ENCODE data around the gene RNU4-1. TPM values are rescaled to one million over a fixed set of nuclear protein-coding genes. Genes with fewer than 3 reads are reported as not detected.

RNU4-1 gene
- total RNA-seq, 2 experiments from 2014 or later = under 0.01 to 3,289 TPM

DNA sequence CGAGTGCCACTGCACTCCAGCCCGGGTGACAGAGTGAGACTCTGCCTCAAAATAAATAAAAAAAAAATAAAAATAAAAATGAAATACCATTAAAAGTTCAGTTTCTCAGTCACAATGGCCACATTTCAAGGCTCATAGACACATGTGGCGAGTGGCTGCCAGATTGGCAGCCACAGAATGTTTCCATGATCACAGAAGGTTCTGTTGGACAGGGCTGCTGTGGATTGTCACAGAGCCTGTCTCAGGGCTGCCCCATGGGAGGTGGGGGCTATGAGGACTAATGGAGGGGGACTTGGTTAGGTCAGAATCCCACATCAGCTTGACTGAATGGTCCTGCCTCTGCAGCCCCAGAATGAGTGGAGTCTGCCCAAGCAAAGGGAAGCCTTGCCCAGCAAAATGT lies 38.4 kb upstream of the RNU4-1 start:
- BruUV-seq (replicated peaks) = no TSS peak
- no peaks in the 10 kb centered on the region for H3K36me3 ChIP-seq (ENCODE audit: insufficient read depth, low read length)
- no peaks in the 10 kb centered on the region for H3K9me2 ChIP-seq (ENCODE audit: insufficient read depth, low read length)
- H3K4me1 ChIP-seq (ENCODE audit: insufficient read depth, low read length, poor library complexity, severe bottlenecking) = no peaks in the 10 kb centered on the region
- H3K9me3 ChIP-seq (ENCODE audit: low read length) = peaks cover 3% of the 10 kb centered on the region; the same call in 1 of the 2 replicates
- no peak overlapping the region for H3K27ac ChIP-seq (ENCODE audit: low read depth, low read length, poor library complexity, severe bottlenecking)
- TF ChIP-seq, protein P1, sequence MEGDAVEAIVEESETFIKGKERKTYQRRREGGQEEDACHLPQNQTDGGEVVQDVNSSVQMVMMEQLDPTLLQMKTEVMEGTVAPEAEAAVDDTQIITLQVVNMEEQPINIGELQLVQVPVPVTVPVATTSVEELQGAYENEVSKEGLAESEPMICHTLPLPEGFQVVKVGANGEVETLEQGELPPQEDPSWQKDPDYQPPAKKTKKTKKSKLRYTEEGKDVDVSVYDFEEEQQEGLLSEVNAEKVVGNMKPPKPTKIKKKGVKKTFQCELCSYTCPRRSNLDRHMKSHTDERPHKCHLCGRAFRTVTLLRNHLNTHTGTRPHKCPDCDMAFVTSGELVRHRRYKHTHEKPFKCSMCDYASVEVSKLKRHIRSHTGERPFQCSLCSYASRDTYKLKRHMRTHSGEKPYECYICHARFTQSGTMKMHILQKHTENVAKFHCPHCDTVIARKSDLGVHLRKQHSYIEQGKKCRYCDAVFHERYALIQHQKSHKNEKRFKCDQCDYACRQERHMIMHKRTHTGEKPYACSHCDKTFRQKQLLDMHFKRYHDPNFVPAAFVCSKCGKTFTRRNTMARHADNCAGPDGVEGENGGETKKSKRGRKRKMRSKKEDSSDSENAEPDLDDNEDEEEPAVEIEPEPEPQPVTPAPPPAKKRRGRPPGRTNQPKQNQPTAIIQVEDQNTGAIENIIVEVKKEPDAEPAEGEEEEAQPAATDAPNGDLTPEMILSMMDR (conservative IDR thresholded peaks at IDR 0.05; ENCODE audit: low read length) = no peak
- no peak for TF ChIP-seq EZH2phosphoT487 (IDR thresholded peaks at IDR 0.05; ENCODE audit: borderline replicate concordance, low read depth, low read length)
- H2AFZ ChIP-seq (ENCODE audit: low read length) = no peak overlapping the region
- POLR2A ChIA-PET = no interaction called here
- no peak for DNase-seq (ENCODE audit: low spot score)
- CTCF ChIA-PET (ENCODE audit: unreplicated experiment) = no interaction called here
- H3K79me2 ChIP-seq (ENCODE audit: insufficient read depth, low read depth, low read length) = no peaks in the 10 kb centered on the region
- no peak overlapping the region for H3K4me3 ChIP-seq (ENCODE audit: low read depth, low read length, poor library complexity, severe bottlenecking)
- intact Hi-C loops (cut with micrococcal nuclease; ENCODE audit: unreplicated experiment) = no loop called here
- H4K20me1 ChIP-seq (ENCODE audit: insufficient read depth, low read length) = no peaks in the 10 kb centered on the region
- H3K4me2 ChIP-seq (ENCODE audit: low read length) = no peak overlapping the region

DNA sequence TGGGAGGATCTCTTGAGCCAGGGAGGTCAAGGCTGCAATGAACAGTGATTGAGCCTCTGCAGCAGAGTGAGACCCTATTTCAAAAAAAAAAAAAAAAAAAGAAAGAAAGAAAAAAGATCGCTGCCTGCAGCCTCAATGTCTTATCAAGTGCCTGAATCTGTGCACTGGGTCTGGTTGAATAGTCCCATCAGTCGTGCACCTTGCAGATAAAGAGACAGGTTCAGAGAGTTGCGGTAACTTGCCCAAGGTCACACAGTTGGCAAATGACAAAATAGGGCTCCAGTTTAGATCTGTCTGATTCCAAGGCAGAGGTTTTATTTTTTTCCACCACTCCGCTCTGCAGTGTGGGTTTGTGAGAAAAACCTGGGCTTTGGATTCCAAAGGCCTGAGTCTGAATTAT lies 35.2 kb upstream of the RNU4-1 start:
- CTCF ChIA-PET (ENCODE audit: unreplicated experiment) = no interaction called here
- Histone ChIP-seq H3K27ac (ENCODE audit: low read depth, low read length, poor library complexity, severe bottlenecking) (no peak overlapping the region), H3K9me3 (ENCODE audit: low read length) (no peaks in the 10 kb centered on the region), H3K36me3 (ENCODE audit: insufficient read depth, low read length) (no peaks in the 10 kb centered on the region), H3K4me1 (ENCODE audit: insufficient read depth, low read length, poor library complexity, severe bottlenecking) (peaks cover 4% of the 10 kb centered on the region), H3K79me2 (ENCODE audit: insufficient read depth, low read depth, low read length) (no peaks in the 10 kb centered on the region), H3K4me2 (ENCODE audit: low read length) (no peak overlapping the region), H4K20me1 (ENCODE audit: insufficient read depth, low read length) (no peaks in the 10 kb centered on the region), H2AFZ (ENCODE audit: low read length) (no peak overlapping the region), H3K9me2 (ENCODE audit: insufficient read depth, low read length) (no peaks in the 10 kb centered on the region), H3K4me3 (ENCODE audit: low read depth, low read length, poor library complexity, severe bottlenecking) (no peak overlapping the region)
- no peak for TF ChIP-seq EZH2phosphoT487 (IDR thresholded peaks at IDR 0.05; ENCODE audit: borderline replicate concordance, low read depth, low read length)
- TF ChIP-seq, protein P1 (conservative IDR thresholded peaks at IDR 0.05; ENCODE audit: low read length) = no peak
- no TSS peak for BruUV-seq (replicated peaks)
- POLR2A ChIA-PET = interaction anchor here (0.7 kb wide), 1 partner anchor 15 kb away, joined by 6 read pairs; no protein-coding TSS in a partner anchor
- no peak for DNase-seq (ENCODE audit: low spot score)
- intact Hi-C loops (cut with micrococcal nuclease; ENCODE audit: unreplicated experiment) = no loop called here

DNA sequence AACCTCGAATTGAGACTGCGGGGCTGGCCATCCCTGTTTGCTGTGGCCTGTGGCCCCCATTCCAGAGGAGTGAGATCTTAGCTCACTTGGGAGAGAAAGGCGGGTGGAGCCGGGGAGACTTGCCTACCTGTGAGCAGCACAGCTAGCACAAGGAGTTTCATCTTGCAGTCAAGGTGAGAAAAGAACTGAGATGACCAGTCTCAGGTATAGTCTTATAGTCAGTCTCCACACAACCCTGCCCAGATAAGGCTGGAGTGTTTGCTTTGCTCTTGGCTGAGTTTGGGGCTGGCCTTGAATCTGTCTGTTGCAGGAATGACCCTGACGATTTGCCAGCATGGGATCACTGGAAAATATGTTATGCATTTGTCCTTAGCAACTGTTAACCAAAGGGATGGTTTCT lies 34.6 kb upstream of the RNU4-1 start, which contains the start of gene PLA2G1B:
TSS of gene PLA2G1B (minus strand) at position 187 of the 400 bp plus-strand sequence. CDS start at position 161, 26 bp downstream.
- no TSS peak for BruUV-seq (replicated peaks)
- Histone ChIP-seq H3K4me3 (ENCODE audit: low read depth, low read length, poor library complexity, severe bottlenecking) (no peak within 1 kb of the TSS), H3K4me1 (ENCODE audit: insufficient read depth, low read length, poor library complexity, severe bottlenecking) (peaks cover 4% of the 10 kb centered on the region), H3K79me2 (ENCODE audit: insufficient read depth, low read depth, low read length) (no peaks in the 10 kb centered on the region), H3K27ac (ENCODE audit: low read depth, low read length, poor library complexity, severe bottlenecking) (no peak within 1 kb of the TSS), H3K9me3 (ENCODE audit: low read length) (no peaks in the 10 kb centered on the region), H3K4me2 (ENCODE audit: low read length) (no peak within 1 kb of the TSS), H2AFZ (ENCODE audit: low read length) (no peak within 1 kb of the TSS), H3K9me2 (ENCODE audit: insufficient read depth, low read length) (no peaks in the 10 kb centered on the region), H4K20me1 (ENCODE audit: insufficient read depth, low read length) (no peaks in the 10 kb centered on the region), H3K36me3 (ENCODE audit: insufficient read depth, low read length) (no peaks in the 10 kb centered on the region)
- TF ChIP-seq, protein P1 (conservative IDR thresholded peaks at IDR 0.05; ENCODE audit: low read length) = no peak
- no peak for TF ChIP-seq EZH2phosphoT487 (IDR thresholded peaks at IDR 0.05; ENCODE audit: borderline replicate concordance, low read depth, low read length)
- POLR2A ChIA-PET = interaction anchor here (0.7 kb wide), 2 partner anchors 14 to 18 kb away, joined by 4 to 6 read pairs; no protein-coding TSS in a partner anchor
- intact Hi-C loops (cut with micrococcal nuclease; ENCODE audit: unreplicated experiment) = no loop called here
- DNase-seq (ENCODE audit: low spot score) = no peak
- CTCF ChIA-PET (ENCODE audit: unreplicated experiment) = no interaction called here

Measured in OCI-LY7 (cell line).